ENCODE data around the gene ING4.

DNA sequence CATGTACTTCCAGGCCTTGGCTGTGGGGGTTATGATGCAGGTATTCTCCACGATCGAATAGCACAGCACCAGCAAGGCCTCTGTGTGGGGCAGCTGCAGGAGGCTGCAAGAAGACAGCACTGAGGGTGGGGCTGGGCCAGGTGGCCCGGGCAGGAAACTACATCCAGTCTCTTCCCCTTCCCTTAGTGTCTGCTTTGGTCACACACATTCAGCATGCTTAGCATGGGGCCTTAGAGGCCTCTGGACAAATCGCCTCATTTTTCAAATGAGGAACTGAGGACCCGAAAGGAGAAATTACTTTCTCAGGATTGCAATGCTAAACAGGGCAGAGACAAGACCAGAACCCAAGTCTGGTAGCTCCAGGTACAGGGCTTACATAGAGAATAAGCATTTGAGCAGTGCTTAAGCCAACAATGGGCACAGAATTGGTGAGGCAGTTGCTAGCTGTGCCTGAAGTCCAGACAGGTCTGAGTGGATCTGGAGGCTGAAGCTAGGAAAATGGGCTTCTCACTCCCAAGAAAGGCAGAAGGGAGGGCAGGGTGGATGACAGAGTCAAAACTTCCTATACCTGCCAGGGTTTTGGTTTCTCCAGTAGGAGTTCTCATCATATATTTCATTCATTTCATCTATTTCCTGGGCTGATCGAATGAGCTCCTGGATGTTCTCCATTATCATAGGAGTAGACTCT lies 19.2 kb downstream of the ING4 start:
- TF ChIP-seq CTCF (IDR thresholded peaks at IDR 0.05) (no peak), POLR2AphosphoS5 (IDR thresholded peaks at IDR 0.05) (no peak), POLR2A (IDR thresholded peaks at IDR 0.05) (no peak)

Measured in stomach (tissue), 4 donors.